Measurements from ENCODE around the gene UBE2D2. TPM values are rescaled to one million over a fixed set of nuclear protein-coding genes. Genes with fewer than 3 reads are reported as not detected.
A peak's percentile ranks its signal among the peaks of the same experiment; 100 is the strongest.

Gene UBE2D2
- polyA plus RNA-seq, 3 donors, result 41.2 to 167 (median 133) TPM

- 67% methylated on average over 2 of the region's 2 CpGs for WGBS (ENCODE audit: insufficient coverage)
Observed at GRCh38 chr5:139667001-139667729, 106.0 kb downstream of the UBE2D2 start.

GRCh38 chr5:139667730-139668063, 106.6 kb downstream of the UBE2D2 start:
- H3K4me3 ChIP-seq (replicated peaks in 1 of 3; ENCODE audit: low read depth in 2 of 3, low read length in 3 of 3), result peak overlapping the region in 2 of 3 experiments; percentile 20 to 74
- peak overlapping the region; percentile 84 for H3K9ac ChIP-seq (ENCODE audit: insufficient read depth, low read length, poor library complexity, severe bottlenecking)
- H3K27me3 Mint-ChIP-seq (ENCODE audit: low read depth in 3 of 3), result peaks cover 13 to 36% (median 24%) of the 10 kb centered on the region in 3 donors
- H3K4me1 Mint-ChIP-seq, result peaks cover 84% of the 10 kb centered on the region
- no peak for TF ChIP-seq CTCF (IDR thresholded peaks at IDR 0.05)
- peaks cover 0 to 2% (median 0%) of the 10 kb centered on the region in 7 donors for H3K9me3 Mint-ChIP-seq
- H3K27ac Mint-ChIP-seq, result peak overlapping the region; percentile 55 to 96 (median 81)
- peaks cover 88 to 92% of the 10 kb centered on the region in 2 donors for H3K4me1 ChIP-seq (ENCODE audit: control insufficient read depth in 1 of 2, insufficient read depth in 2 of 2, low read length in 2 of 2)
- H3K27me3 ChIP-seq (ENCODE audit: control insufficient read depth in 2 of 2, insufficient read depth in 2 of 2, low read length in 2 of 2), result peaks cover 0 to 18% of the 10 kb centered on the region in 2 donors
- no peaks in the 10 kb centered on the region for H3K36me3 ChIP-seq (replicated peaks in 1 of 2; ENCODE audit: control insufficient read depth in 1 of 2, insufficient read depth in 2 of 2, low read length in 2 of 2)
- peak overlapping the region; percentile 69 to 76 for H3K4me3 Mint-ChIP-seq
- H3K9me3 ChIP-seq (replicated peaks in 1 of 2; ENCODE audit: control insufficient read depth in 1 of 2, insufficient read depth in 1 of 2, low read length in 2 of 2), result no peaks in the 10 kb centered on the region
- DNase-seq, result no peak
- peak overlapping the region; percentile 69 for H2AFZ ChIP-seq (ENCODE audit: insufficient read depth, low read depth, low read length, poor library complexity, severe bottlenecking)
- intact Hi-C loops (cut with micrococcal nuclease), result no loop called here
- 3% methylated on average over 3 of the region's 5 CpGs for whole genome bisulfite sequencing (ENCODE audit: insufficient coverage)
- H3K27ac ChIP-seq (ENCODE audit: low read depth in 1 of 2, low read length in 2 of 2), result peak overlapping the region; percentile 31 to 80
- peaks cover 48% of the 10 kb centered on the region for H3K79me2 ChIP-seq (ENCODE audit: insufficient read depth, low read length)
- peaks cover 29 to 31% of the 10 kb centered on the region in 2 donors for H3K36me3 Mint-ChIP-seq
- peaks cover 20% of the 10 kb centered on the region for H4K20me1 ChIP-seq (ENCODE audit: insufficient read depth, low read length)
- H3K4me2 ChIP-seq (replicated peaks; ENCODE audit: extremely low read depth, low read length, poor library complexity, severe bottlenecking), result peak overlapping the region; percentile 76

More at GRCh38 chr5:139667001-139667729, 106.0 kb downstream of the UBE2D2 start:
- Mint-ChIP-seq H3K27me3 (ENCODE audit: low read depth in 3 of 3) (peaks cover 13 to 34% (median 22%) of the 10 kb centered on the region in 3 donors), H3K4me3 (peak overlapping the region in 1 of 2 donors; percentile 69), H3K27ac (peak overlapping the region; percentile 55 to 96 (median 81)), H3K9me3 (peaks cover 0 to 2% (median 0%) of the 10 kb centered on the region in 7 donors), H3K4me1 (peaks cover 90% of the 10 kb centered on the region), H3K36me3 (peaks cover 31% of the 10 kb centered on the region in 2 donors)
- H3K27ac ChIP-seq (ENCODE audit: low read depth in 1 of 2, low read length in 2 of 2), result peak overlapping the region in 1 of 2 donors; percentile 80
- H4K20me1 ChIP-seq (ENCODE audit: insufficient read depth, low read length), result peaks cover 15% of the 10 kb centered on the region
- no peaks in the 10 kb centered on the region for H3K36me3 ChIP-seq (replicated peaks in 1 of 2; ENCODE audit: control insufficient read depth in 1 of 2, insufficient read depth in 2 of 2, low read length in 2 of 2)
- no peaks in the 10 kb centered on the region for H3K9me3 ChIP-seq (replicated peaks in 1 of 2; ENCODE audit: control insufficient read depth in 1 of 2, insufficient read depth in 1 of 2, low read length in 2 of 2)
- H3K4me2 ChIP-seq (replicated peaks; ENCODE audit: extremely low read depth, low read length, poor library complexity, severe bottlenecking), result peak overlapping the region; percentile 76
- no peak for DNase-seq
- peaks cover 54% of the 10 kb centered on the region for H3K79me2 ChIP-seq (ENCODE audit: insufficient read depth, low read length)
- H3K9ac ChIP-seq (ENCODE audit: insufficient read depth, low read length, poor library complexity, severe bottlenecking), result peak overlapping the region; percentile 84
- intact Hi-C loops (cut with micrococcal nuclease), result no loop called here
- H2AFZ ChIP-seq (ENCODE audit: insufficient read depth, low read depth, low read length, poor library complexity, severe bottlenecking), result no peak overlapping the region
- H3K27me3 ChIP-seq (ENCODE audit: control insufficient read depth in 2 of 2, insufficient read depth in 2 of 2, low read length in 2 of 2), result peaks cover 0 to 18% of the 10 kb centered on the region in 2 donors
- H3K4me1 ChIP-seq (ENCODE audit: control insufficient read depth in 1 of 2, insufficient read depth in 2 of 2, low read length in 2 of 2), result peaks cover 93 to 97% of the 10 kb centered on the region in 2 donors
- TF ChIP-seq CTCF (IDR thresholded peaks at IDR 0.05), result no peak
- H3K4me3 ChIP-seq (replicated peaks in 1 of 3; ENCODE audit: low read depth in 2 of 3, low read length in 3 of 3), result peak overlapping the region in 1 of 3 experiments; percentile 74

All from CD14-positive monocyte (primary cell).